ENCODE results near the gene LMCD1.

GRCh38 chr3:8622873-8623691 lies 121.5 kb downstream of the LMCD1 start:
- TF ChIP-seq CTCF (IDR thresholded peaks at IDR 0.05; ENCODE audit: borderline replicate concordance, extremely low read depth, low read length, poor library complexity, severe bottlenecking) (peak; percentile 85), EZH2 (IDR thresholded peaks at IDR 0.05; ENCODE audit: borderline replicate concordance, low read depth, low read length, severe bottlenecking) (no peak)
